Measurements from ENCODE around the gene OGT. TPM values are rescaled to one million over a fixed set of nuclear protein-coding genes. Genes with fewer than 3 reads are reported as not detected.

OGT gene
- total RNA-seq, 1 experiment from 2014 or later, result 174 TPM

DNA sequence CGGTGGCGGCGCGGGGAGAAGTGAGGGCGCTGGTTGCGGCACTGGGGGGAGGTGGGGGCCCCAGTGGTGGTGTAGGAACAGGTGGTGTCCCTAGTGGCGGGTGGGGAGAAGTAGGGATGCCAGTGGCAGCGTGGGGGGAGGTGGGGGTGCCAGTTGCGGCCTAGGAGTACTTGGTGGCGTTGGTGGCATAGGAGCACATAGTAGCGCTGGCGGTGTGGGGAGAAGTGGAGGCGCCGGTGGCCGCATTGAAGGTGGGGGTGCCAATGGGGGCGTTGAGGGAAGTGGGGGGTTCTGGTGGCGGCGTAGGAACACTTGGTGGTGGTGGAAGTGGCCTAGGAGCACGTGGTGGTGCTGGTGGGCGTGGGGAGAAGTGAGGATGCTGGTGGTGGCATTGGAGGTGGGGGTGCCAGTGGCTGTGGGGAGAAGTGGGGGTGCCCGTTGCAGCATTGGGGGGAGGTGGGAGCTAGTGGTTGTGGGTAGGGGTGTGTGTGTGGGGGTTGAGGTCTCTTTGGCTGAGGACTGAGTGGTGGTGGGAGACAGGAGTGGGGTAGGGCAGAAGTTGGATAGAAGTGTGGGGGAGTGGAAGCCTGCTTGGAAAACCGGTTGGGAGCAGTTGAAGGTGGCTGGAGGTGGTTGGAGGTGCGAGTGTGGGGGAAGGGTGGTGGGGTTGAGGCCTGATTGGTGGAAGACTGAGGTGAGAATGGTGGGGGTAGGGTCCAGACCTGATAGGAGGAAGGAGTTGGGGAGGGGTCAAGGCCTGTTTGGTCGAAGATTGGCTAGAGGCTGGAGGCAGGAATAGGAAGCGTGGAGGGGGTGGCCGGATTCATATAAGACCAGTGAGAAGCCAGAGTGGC lies 46.5 kb downstream of the OGT start:
- intact Hi-C loops (cut with micrococcal nuclease; ENCODE audit: unreplicated experiment), result no loop called here

DNA sequence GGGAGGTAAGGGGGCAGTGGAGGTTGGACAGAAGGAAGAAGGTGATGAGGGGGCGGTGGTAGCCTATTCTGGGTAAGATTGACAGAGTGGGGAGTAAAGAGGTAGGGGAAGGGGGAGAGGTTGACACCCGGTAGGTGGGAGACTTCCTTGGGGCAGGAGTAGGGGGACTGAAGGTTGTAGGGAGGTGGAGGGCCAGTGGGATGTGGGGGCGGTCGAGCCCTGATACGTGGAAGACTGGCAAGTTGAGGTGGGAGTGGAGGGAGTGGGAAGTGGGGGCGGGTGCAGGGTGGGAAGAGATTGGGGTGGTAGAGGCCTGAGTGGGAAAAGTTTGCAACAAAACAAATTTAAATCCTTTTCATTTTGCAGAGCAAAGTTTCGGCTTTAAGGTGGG lies 47.1 kb downstream of the OGT start:
- ATAC-seq (no peak), DNase-seq (ENCODE audit: low read depth, low spot score) (no peak)
- no peaks in the 10 kb centered on the region for H3K9me3 ChIP-seq (ENCODE audit: control insufficient read depth, insufficient read depth, low read depth, low read length)
- no peaks in the 10 kb centered on the region for H3K27me3 ChIP-seq (ENCODE audit: control insufficient read depth, insufficient read depth, low read length)
- ChIA-PET POLR2A (no interaction called here), CTCF (no interaction called here)
- TF ChIP-seq, protein P1, sequence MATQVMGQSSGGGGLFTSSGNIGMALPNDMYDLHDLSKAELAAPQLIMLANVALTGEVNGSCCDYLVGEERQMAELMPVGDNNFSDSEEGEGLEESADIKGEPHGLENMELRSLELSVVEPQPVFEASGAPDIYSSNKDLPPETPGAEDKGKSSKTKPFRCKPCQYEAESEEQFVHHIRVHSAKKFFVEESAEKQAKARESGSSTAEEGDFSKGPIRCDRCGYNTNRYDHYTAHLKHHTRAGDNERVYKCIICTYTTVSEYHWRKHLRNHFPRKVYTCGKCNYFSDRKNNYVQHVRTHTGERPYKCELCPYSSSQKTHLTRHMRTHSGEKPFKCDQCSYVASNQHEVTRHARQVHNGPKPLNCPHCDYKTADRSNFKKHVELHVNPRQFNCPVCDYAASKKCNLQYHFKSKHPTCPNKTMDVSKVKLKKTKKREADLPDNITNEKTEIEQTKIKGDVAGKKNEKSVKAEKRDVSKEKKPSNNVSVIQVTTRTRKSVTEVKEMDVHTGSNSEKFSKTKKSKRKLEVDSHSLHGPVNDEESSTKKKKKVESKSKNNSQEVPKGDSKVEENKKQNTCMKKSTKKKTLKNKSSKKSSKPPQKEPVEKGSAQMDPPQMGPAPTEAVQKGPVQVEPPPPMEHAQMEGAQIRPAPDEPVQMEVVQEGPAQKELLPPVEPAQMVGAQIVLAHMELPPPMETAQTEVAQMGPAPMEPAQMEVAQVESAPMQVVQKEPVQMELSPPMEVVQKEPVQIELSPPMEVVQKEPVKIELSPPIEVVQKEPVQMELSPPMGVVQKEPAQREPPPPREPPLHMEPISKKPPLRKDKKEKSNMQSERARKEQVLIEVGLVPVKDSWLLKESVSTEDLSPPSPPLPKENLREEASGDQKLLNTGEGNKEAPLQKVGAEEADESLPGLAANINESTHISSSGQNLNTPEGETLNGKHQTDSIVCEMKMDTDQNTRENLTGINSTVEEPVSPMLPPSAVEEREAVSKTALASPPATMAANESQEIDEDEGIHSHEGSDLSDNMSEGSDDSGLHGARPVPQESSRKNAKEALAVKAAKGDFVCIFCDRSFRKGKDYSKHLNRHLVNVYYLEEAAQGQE (IDR thresholded peaks at IDR 0.05; ENCODE audit: insufficient read depth in 1 of 2, low read depth in 2 of 2, low read length in 1 of 2), result no peak
- TF ChIP-seq SIN3A (IDR thresholded peaks at IDR 0.05; ENCODE audit: borderline replicate concordance, insufficient read depth, low read depth, low read length), result no peak
- no peak for TF ChIP-seq TCF7L2 (IDR thresholded peaks at IDR 0.05; ENCODE audit: low read depth, low read length)
- no peak for TF ChIP-seq POLR2AphosphoS5 (IDR thresholded peaks at IDR 0.05; ENCODE audit: low read depth, low read length)
- TF ChIP-seq, protein P2, sequence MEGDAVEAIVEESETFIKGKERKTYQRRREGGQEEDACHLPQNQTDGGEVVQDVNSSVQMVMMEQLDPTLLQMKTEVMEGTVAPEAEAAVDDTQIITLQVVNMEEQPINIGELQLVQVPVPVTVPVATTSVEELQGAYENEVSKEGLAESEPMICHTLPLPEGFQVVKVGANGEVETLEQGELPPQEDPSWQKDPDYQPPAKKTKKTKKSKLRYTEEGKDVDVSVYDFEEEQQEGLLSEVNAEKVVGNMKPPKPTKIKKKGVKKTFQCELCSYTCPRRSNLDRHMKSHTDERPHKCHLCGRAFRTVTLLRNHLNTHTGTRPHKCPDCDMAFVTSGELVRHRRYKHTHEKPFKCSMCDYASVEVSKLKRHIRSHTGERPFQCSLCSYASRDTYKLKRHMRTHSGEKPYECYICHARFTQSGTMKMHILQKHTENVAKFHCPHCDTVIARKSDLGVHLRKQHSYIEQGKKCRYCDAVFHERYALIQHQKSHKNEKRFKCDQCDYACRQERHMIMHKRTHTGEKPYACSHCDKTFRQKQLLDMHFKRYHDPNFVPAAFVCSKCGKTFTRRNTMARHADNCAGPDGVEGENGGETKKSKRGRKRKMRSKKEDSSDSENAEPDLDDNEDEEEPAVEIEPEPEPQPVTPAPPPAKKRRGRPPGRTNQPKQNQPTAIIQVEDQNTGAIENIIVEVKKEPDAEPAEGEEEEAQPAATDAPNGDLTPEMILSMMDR (IDR thresholded peaks at IDR 0.05), result no peak
- H3K4me3 ChIP-seq (ENCODE audit: low read depth in 2 of 2, low read length in 2 of 2), result no peak overlapping the region
- H3K36me3 ChIP-seq (ENCODE audit: control insufficient read depth, insufficient read depth, low read length), result peaks cover 10% of the 10 kb centered on the region; the same call in 1 of the 2 replicates
- no peaks in the 10 kb centered on the region for H3K4me1 ChIP-seq (ENCODE audit: control insufficient read depth, insufficient read depth, low read length)
- intact Hi-C loops (cut with micrococcal nuclease; ENCODE audit: unreplicated experiment), result no loop called here
- no TSS peak for BruUV-seq (replicated peaks)
- no peak overlapping the region for H3K27ac ChIP-seq (ENCODE audit: low read length)
- in situ Hi-C loops (cut with HindIII; ENCODE audit: low pct_unique_long_range_greater_than_20kb, low sequenced_read_pairs), result no loop called here

More for the DNA sequence above, 46.5 kb downstream of the OGT start:
- Histone ChIP-seq H3K36me3 (ENCODE audit: control insufficient read depth, insufficient read depth, low read length) (peaks cover 13% of the 10 kb centered on the region), H3K4me1 (ENCODE audit: control insufficient read depth, insufficient read depth, low read length) (no peaks in the 10 kb centered on the region), H3K4me3 (ENCODE audit: low read depth in 2 of 2, low read length in 2 of 2) (no peak overlapping the region), H3K9me3 (ENCODE audit: control insufficient read depth, insufficient read depth, low read depth, low read length) (no peaks in the 10 kb centered on the region), H3K27me3 (ENCODE audit: control insufficient read depth, insufficient read depth, low read length) (no peaks in the 10 kb centered on the region), H3K27ac (ENCODE audit: low read length) (no peak overlapping the region)
- DNase-seq (ENCODE audit: low read depth, low spot score) (no peak), ATAC-seq (no peak)
- TF ChIP-seq SIN3A (IDR thresholded peaks at IDR 0.05; ENCODE audit: borderline replicate concordance, insufficient read depth, low read depth, low read length) (no peak), TCF7L2 (IDR thresholded peaks at IDR 0.05; ENCODE audit: low read depth, low read length) (no peak), POLR2AphosphoS5 (IDR thresholded peaks at IDR 0.05; ENCODE audit: low read depth, low read length) (no peak)
- TF ChIP-seq, protein P2 (IDR thresholded peaks at IDR 0.05), result no peak
- TF ChIP-seq, protein P1 (IDR thresholded peaks at IDR 0.05; ENCODE audit: insufficient read depth in 1 of 2, low read depth in 2 of 2, low read length in 1 of 2), result no peak
- in situ Hi-C loops (cut with HindIII; ENCODE audit: low pct_unique_long_range_greater_than_20kb, low sequenced_read_pairs), result no loop called here
- ChIA-PET CTCF (no interaction called here), POLR2A (no interaction called here)
- no TSS peak for BruUV-seq (replicated peaks)

Measured in Panc1 (cell line).